OCI-LY3 (cell line): Measurements from ENCODE around the gene TMEM259.

Experiments
- EZH2phosphoT487 ChIP-seq: fragments of 200-600 bp; shearing (Covaris generic); IDR thresholded peaks from 2 replicates; pipeline ENCODE4 v1.6.1; 2018; ENCODE audit warnings: antibody characterized with exemption, mixed run types, low read depth
- TF ChIP-seq, protein P1 (sequence below): fragments of 200-600, 300-600 bp; sonication (generic); IDR thresholded peaks from 2 replicates; pipeline ENCODE4 v1.5.1; 2014; ENCODE audit warnings: antibody characterized with exemption, low read length, low read depth

DNA sequence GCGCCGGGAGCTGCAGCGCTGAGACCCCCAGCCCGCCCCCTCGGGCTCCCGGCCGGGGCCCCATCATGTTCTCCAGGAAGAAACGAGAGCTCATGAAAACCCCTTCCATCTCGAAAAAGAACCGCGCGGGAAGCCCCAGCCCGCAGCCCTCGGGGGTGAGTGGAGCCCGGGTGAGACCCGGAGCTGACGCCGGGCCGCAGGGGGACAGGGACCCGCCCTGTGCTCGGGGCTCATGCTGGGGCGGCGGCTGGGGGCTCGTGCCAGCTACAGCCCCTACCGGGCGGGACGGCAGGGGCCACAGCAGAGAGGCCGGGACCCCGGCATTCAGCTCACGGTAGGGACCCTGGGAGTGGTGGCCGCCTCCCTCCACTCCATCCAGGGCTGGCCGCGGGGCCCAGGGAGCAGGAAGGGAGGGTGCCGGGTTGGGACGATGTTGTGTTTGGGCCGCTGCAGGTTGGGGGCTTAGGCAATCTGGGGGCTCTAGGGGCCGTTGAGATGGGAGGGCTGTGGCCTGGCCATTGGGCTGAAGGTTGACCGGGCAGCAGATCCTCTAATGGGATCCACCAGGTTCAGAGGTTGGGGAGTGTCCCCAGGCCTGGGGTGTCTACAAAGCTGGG is 46.5 kb upstream of the TMEM259 start:
- TF ChIP-seq, protein P1, sequence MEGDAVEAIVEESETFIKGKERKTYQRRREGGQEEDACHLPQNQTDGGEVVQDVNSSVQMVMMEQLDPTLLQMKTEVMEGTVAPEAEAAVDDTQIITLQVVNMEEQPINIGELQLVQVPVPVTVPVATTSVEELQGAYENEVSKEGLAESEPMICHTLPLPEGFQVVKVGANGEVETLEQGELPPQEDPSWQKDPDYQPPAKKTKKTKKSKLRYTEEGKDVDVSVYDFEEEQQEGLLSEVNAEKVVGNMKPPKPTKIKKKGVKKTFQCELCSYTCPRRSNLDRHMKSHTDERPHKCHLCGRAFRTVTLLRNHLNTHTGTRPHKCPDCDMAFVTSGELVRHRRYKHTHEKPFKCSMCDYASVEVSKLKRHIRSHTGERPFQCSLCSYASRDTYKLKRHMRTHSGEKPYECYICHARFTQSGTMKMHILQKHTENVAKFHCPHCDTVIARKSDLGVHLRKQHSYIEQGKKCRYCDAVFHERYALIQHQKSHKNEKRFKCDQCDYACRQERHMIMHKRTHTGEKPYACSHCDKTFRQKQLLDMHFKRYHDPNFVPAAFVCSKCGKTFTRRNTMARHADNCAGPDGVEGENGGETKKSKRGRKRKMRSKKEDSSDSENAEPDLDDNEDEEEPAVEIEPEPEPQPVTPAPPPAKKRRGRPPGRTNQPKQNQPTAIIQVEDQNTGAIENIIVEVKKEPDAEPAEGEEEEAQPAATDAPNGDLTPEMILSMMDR = no peak
- no peak for TF ChIP-seq EZH2phosphoT487
